H1 (cell line): ENCODE results near the gene KDM8. TPM values are rescaled to one million over a fixed set of nuclear protein-coding genes. Genes with fewer than 3 reads are reported as not detected.

Experiments used
- CTCF ChIA-PET: fragments of 300-600 bp; sonication (Branson Sonifier 250); formaldehyde crosslinking; loops from one replicate; lab custom pipeline; 2021; ENCODE audit not compliant: partially characterized antibody; lab: Charles Lee
- POLR2A ChIA-PET: fragments of 300-600 bp; sonication (Branson Sonifier 250); formaldehyde crosslinking; loops from one replicate; lab custom pipeline; 2021; ENCODE audit warnings: inconsistent platforms; ENCODE audit not compliant: partially characterized antibody; lab: Charles Lee
- DNase-seq, 2 experiments: peaks; one replicate each; pipeline versions ENCODE4 v3.0.0 to v3.0.0-alpha.2; 2010 to 2022; ENCODE audit warnings: low spot score in 2 of 2, low read depth in 1 of 2, mixed read lengths in 1 of 2
- FAIRE-seq: peaks from 2 replicates; lab custom pipeline; 2011; peaks lifted over from hg19 to GRCh38; lab: Jason Lieb, UNC
- H2AFZ ChIP-seq: 2 replicates; pipeline ENCODE4 v1.8.1; 2012; ENCODE audit warnings: low read length, inconsistent platforms
- H2AK5ac ChIP-seq: 2 replicates; pipeline ENCODE4 v1.6.1; 2013; ENCODE audit warnings: low read depth, low read length
- H2BK120ac ChIP-seq: replicated peaks from 2 replicates; pipeline ENCODE3; 2013; ENCODE audit warnings: low read depth, low read length, inconsistent platforms
- H2BK12ac ChIP-seq: 2 replicates; pipeline ENCODE4 v1.6.1; 2013; ENCODE audit warnings: low read depth, low read length
- H2BK15ac ChIP-seq: 2 replicates; pipeline ENCODE4 v1.6.1; 2013; ENCODE audit warnings: low read length
- H2BK20ac ChIP-seq: 2 replicates; pipeline ENCODE4 v1.6.1; 2013; ENCODE audit warnings: low read length
- H2BK5ac ChIP-seq: 2 replicates; pipeline ENCODE4 v1.6.1; 2013; ENCODE audit warnings: low read depth, low read length
- H3K14ac ChIP-seq: 2 replicates; pipeline ENCODE4 v1.6.1; 2013; ENCODE audit warnings: inconsistent platforms; ENCODE audit not compliant: insufficient read length
- H3K18ac ChIP-seq: 2 replicates; pipeline ENCODE4 v1.6.1; 2013; ENCODE audit warnings: low read length; ENCODE audit errors: extremely low read depth
- H3K23ac ChIP-seq: 2 replicates; pipeline ENCODE4 v1.6.1; 2013; ENCODE audit warnings: inconsistent platforms; ENCODE audit not compliant: insufficient read length
- H3K23me2 ChIP-seq: 2 replicates; pipeline ENCODE4 v1.6.1; 2013; ENCODE audit warnings: low read depth, low read length
- H3K27ac ChIP-seq: 2 replicates; pipeline ENCODE4 v1.6.1; 2011; ENCODE audit warnings: low read depth, low read length, inconsistent platforms
- H3K27me3 ChIP-seq, 4 experiments: replicated peaks in 1 of 4; 1 replicate in 1 of 4; 2 replicates in 3 of 4; pipeline versions ENCODE4 v1.6.1 to v1.8.1; 2011 to 2013; ENCODE audit warnings: low read length in 3 of 4, mild to moderate bottlenecking in 3 of 4, inconsistent platforms in 2 of 4, mixed read lengths in 2 of 4, moderate library complexity in 1 of 4; ENCODE audit not compliant: control insufficient read depth in 3 of 4, insufficient read depth in 3 of 4; ENCODE audit errors: extremely low read depth in 1 of 4
- H3K36me3 ChIP-seq, 4 experiments: 2 replicates each; pipeline versions ENCODE4 v1.6.1 to v1.8.1; 2011 to 2013; ENCODE audit warnings: mild to moderate bottlenecking in 4 of 4, low read length in 3 of 4, moderate library complexity in 2 of 4, control low read depth in 1 of 4, inconsistent platforms in 1 of 4; ENCODE audit not compliant: insufficient read depth in 4 of 4, control insufficient read depth in 2 of 4
- H3K4ac ChIP-seq: replicated peaks from 2 replicates; pipeline ENCODE3; 2013; ENCODE audit warnings: low read length, low read depth, mixed read lengths, inconsistent platforms; ENCODE audit not compliant: insufficient read length
- H3K4me1 ChIP-seq, 4 experiments: replicated peaks in 1 of 4; 1 replicate in 1 of 4; 2 replicates in 3 of 4; pipeline versions ENCODE4 v1.6.1 to v1.8.1; 2011 to 2013; ENCODE audit warnings: low read length in 3 of 4, inconsistent platforms in 2 of 4, mixed read lengths in 1 of 4; ENCODE audit not compliant: insufficient read depth in 4 of 4, control insufficient read depth in 3 of 4
- H3K4me2 ChIP-seq, 2 experiments: 2 replicates each; pipeline versions ENCODE4 v1.6.1 to v1.8.1; 2011 to 2013; ENCODE audit warnings: low read depth in 2 of 2, low read length in 2 of 2, control low read depth in 1 of 2, inconsistent platforms in 1 of 2, mild to moderate bottlenecking in 1 of 2; ENCODE audit not compliant: insufficient read depth in 1 of 2
- H3K4me3 ChIP-seq, 4 experiments: fragments of 200-600, 300-600 bp in 1 of 4; sonication (generic), shearing (Covaris generic), sonication (Bioruptor Twin) in 1 of 4; 2 replicates each; pipeline versions ENCODE4 v1.5.1 to v1.8.1; 2011 to 2016; ENCODE audit warnings: low read length in 4 of 4, low read depth in 3 of 4, control low read depth in 2 of 4, inconsistent platforms in 2 of 4, mild to moderate bottlenecking in 2 of 4, mixed read lengths in 1 of 4, moderate library complexity in 1 of 4; ENCODE audit not compliant: insufficient read depth in 2 of 4; ENCODE audit errors: extremely low read depth in 1 of 4
- H3K56ac ChIP-seq: replicated peaks from 2 replicates; pipeline ENCODE3; 2013; ENCODE audit warnings: low read depth, mild to moderate bottlenecking, mixed read lengths, low read length, inconsistent platforms; ENCODE audit not compliant: insufficient read length
- H3K79me1 ChIP-seq: 2 replicates; pipeline ENCODE4 v1.6.1; 2013; ENCODE audit warnings: low read depth, low read length, control low read depth
- H3K79me2 ChIP-seq, 2 experiments: 2 replicates each; pipeline versions ENCODE4 v1.6.1 to v1.8.1; 2012 to 2013; ENCODE audit warnings: low read length in 2 of 2, mild to moderate bottlenecking in 2 of 2, inconsistent platforms in 1 of 2; ENCODE audit not compliant: insufficient read depth in 2 of 2, control insufficient read depth in 1 of 2
- H3K9ac ChIP-seq, 4 experiments: replicated peaks in 1 of 4; 1 replicate in 1 of 4; 2 replicates in 3 of 4; pipeline versions ENCODE4 v1.6.1 to v1.8.1; 2011 to 2013; ENCODE audit warnings: low read depth in 3 of 4, low read length in 3 of 4, control low read depth in 2 of 4, mild to moderate bottlenecking in 2 of 4, moderate library complexity in 2 of 4, inconsistent platforms in 1 of 4; ENCODE audit errors: extremely low read depth in 1 of 4
- H3K9me3 ChIP-seq, 2 experiments: 2 replicates each; pipeline versions ENCODE4 v1.6.1 to v1.8.1; 2012 to 2013; ENCODE audit warnings: mild to moderate bottlenecking in 2 of 2, moderate library complexity in 2 of 2, control low read depth in 1 of 2, inconsistent platforms in 1 of 2, low read depth in 1 of 2, low read length in 1 of 2, mixed read lengths in 1 of 2; ENCODE audit not compliant: insufficient read depth in 2 of 2
- H4K20me1 ChIP-seq, 2 experiments: replicated peaks in 1 of 2; 2 replicates each; pipeline versions ENCODE3 to v1.8.1; 2011 to 2013; ENCODE audit warnings: inconsistent platforms in 2 of 2, low read length in 2 of 2, mild to moderate bottlenecking in 1 of 2; ENCODE audit not compliant: insufficient read depth in 2 of 2, control insufficient read depth in 1 of 2
- H4K5ac ChIP-seq: 2 replicates; pipeline ENCODE4 v1.6.1; 2013; ENCODE audit warnings: low read length, low read depth, mixed read lengths, inconsistent platforms; ENCODE audit not compliant: insufficient read length
- H4K8ac ChIP-seq: 2 replicates; pipeline ENCODE4 v1.8.0; 2013; ENCODE audit warnings: mild to moderate bottlenecking, moderate library complexity, low read length, inconsistent platforms; ENCODE audit not compliant: insufficient read depth; ENCODE audit errors: extremely low read depth
- H4K91ac ChIP-seq: replicated peaks from 2 replicates; pipeline ENCODE3; 2013; ENCODE audit warnings: low read length, mixed read lengths, inconsistent platforms; ENCODE audit not compliant: insufficient read length
- BACH1 ChIP-seq: IDR thresholded peaks from 2 replicates; pipeline ENCODE4 v1.6.1; 2012; ENCODE audit warnings: low read length, improper control_type of control experiment
- CBX8 ChIP-seq: fragments of 300-800, 300-1000 bp; sonication (generic); IDR thresholded peaks from 2 replicates; pipeline ENCODE4 v1.7.1; 2016; ENCODE audit warnings: low read depth, low read length, borderline replicate concordance
- HDAC6 ChIP-seq: IDR thresholded peaks from one replicate; pipeline ENCODE4 v1.7.1; 2012; ENCODE audit warnings: low read depth, mild to moderate bottlenecking, inconsistent platforms, low read length, moderate library complexity
- JUND ChIP-seq: IDR thresholded peaks from 2 replicates; pipeline ENCODE4 v1.6.1; 2011; ENCODE audit warnings: mild to moderate bottlenecking, improper control_type of control experiment, low read length
- NRF1 ChIP-seq: IDR thresholded peaks from 2 replicates; pipeline ENCODE4 v1.6.1; 2011; ENCODE audit warnings: mild to moderate bottlenecking, low read depth, low read length, improper control_type of control experiment
- SIRT6 ChIP-seq: IDR thresholded peaks from one replicate; pipeline ENCODE4 v1.7.1; 2012; ENCODE audit warnings: low read length, inconsistent platforms
- SP1 ChIP-seq: IDR thresholded peaks from 2 replicates; pipeline ENCODE4 v1.6.1; 2011; ENCODE audit warnings: low read depth, low read length
- SP2 ChIP-seq: IDR thresholded peaks from 2 replicates; pipeline ENCODE4 v1.6.1; 2012; ENCODE audit warnings: mild to moderate bottlenecking, low read length, inconsistent platforms
- SUZ12 ChIP-seq: fragments of 200-600 bp; sonication (generic); IDR thresholded peaks from 2 replicates; pipeline ENCODE4 v1.6.1; 2012; ENCODE audit warnings: mild to moderate bottlenecking, inconsistent platforms, low read length, moderate library complexity, mixed read lengths
- TBP ChIP-seq: IDR thresholded peaks from 2 replicates; pipeline ENCODE4 v1.6.1; 2011; ENCODE audit warnings: low read depth, low read length, improper control_type of control experiment
- TEAD4 ChIP-seq: IDR thresholded peaks from 2 replicates; pipeline ENCODE4 v1.6.1; 2012; ENCODE audit warnings: low read depth, low read length, inconsistent platforms, mixed read lengths
- ZNF274 ChIP-seq: IDR thresholded peaks from 2 replicates; pipeline ENCODE4 v1.7.0; 2012; ENCODE audit warnings: low read length, borderline replicate concordance; ENCODE audit errors: extremely low read depth
- WGBS, 2 experiments: shearing (Covaris generic) in 1 of 2; methylation state at CpG; one replicate each; pipeline versions ENCODE4 v1.1.6 to v1.1.7; 2013 to 2015; ENCODE audit warnings: low lambda C conversion rate in 2 of 2, mixed read lengths in 2 of 2, inconsistent platforms in 1 of 2, low coverage in 1 of 2, missing lambda C conversion rate in 1 of 2; ENCODE audit not compliant: insufficient replicate concordance in 2 of 2, insufficient coverage in 1 of 2, insufficient read length in 1 of 2; ENCODE audit errors: extremely low coverage in 1 of 2, missing lambda C conversion rate in 1 of 2; 5-methylcytosine and 5-hydroxymethylcytosine counted together
- polyA plus RNA-seq, 7 experiments: library from polyadenylated mRNA; depleted of rRNA in 3 of 7; stranded (reverse) in 5 of 7; unstranded in 2 of 7; fragments of >200 nt in 5 of 7; fragments of 200-250 nt in 2 of 7; gene quantifications; 1 replicate in 5 of 7; 2 replicates in 1 of 7; 4 replicates in 1 of 7; pipeline versions ENCODE4 v1.2.1 to v1.2.3, GENCODE V29; 2011 to 2013; ENCODE audit warnings: missing spikeins in 2 of 7, mixed read lengths in 2 of 7
- total RNA-seq: library from RNA; stranded (reverse); fragmentation: NEBNext Ultra II Directional; extraction: Animal tissue kit (Norgen Biotek cat#: 25700); gene quantifications from 2 replicates; pipeline ENCODE4 v1.2.1, GENCODE V29; 2021

Gene KDM8
- total and polyA plus RNA-seq, 2 of the 8 experiments (the other 6 are each of a cell fraction or from before 2014, with no cell fraction given) = 10.3 to 12.8 TPM

DNA sequence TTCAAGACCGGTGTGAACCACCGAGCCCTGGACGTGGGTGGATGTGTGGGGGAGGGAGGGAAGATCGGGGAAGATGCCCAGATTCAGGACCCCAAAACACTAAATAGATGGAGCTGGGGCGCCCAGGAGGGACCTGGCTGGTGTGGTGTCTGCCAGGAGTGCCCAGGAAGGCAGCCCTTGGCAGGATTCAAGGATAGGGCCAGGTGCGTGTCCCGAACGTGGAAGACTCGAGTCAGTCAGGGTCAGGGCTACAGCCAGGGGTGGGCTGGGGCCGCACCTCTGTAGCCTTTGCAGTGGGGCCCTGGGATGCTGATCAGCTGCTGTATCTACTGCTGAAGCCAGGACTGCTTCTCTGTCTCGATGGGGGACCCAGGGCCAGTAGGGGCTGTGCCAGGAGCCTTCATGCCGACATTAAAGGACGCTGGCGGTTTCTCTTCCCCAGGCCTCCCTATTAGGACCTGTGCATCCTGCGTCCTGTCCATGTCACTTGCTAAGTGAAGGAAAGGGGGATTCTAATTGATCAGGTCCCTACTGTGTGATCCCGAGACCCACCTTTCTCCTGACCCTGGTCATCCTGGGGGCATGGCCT, 13.1 kb downstream of the KDM8 start:
- no peak overlapping the region for H3K27ac ChIP-seq
- no peak overlapping the region for H3K14ac ChIP-seq
- CTCF ChIA-PET = interaction anchor here (1.3 to 2.1 kb wide), 2 partner anchors 9 to 152 kb away, joined by 3 to 9 read pairs; no protein-coding TSS in a partner anchor
- H3K4ac ChIP-seq = no peak overlapping the region
- WGBS, 2 experiments = 90% methylated on average over 12 of the region's 16 CpGs; no CpG with 5 or more reads in 1 of the 2 experiments
- H3K18ac ChIP-seq = no peak overlapping the region
- H3K4me3 ChIP-seq = no peak overlapping the region
- no peak overlapping the region for H3K23ac ChIP-seq
- DNase-seq (no peak), FAIRE-seq (no peak)
- no peak overlapping the region for H3K4me2 ChIP-seq
- 0 out of 2 replicates have a peak, but pooled peaks cover 3% of the 10 kb centered on the region for H3K79me1 ChIP-seq
- no peak overlapping the region for H3K56ac ChIP-seq
- peaks cover 0 to 2% of the 10 kb centered on the region in 2 experiments for H4K20me1 ChIP-seq
- no peak overlapping the region for H2BK20ac ChIP-seq
- H2AK5ac ChIP-seq = no peak overlapping the region
- H4K91ac ChIP-seq = no peak overlapping the region
- H2BK15ac ChIP-seq = no peak overlapping the region
- no peak overlapping the region for H2AFZ ChIP-seq
- no peak overlapping the region for H2BK12ac ChIP-seq
- H4K5ac ChIP-seq = no peak overlapping the region
- no peak overlapping the region; the same call in 1 of the 2 replicates for H4K8ac ChIP-seq
- no peaks in the 10 kb centered on the region for H3K27me3 ChIP-seq
- no peaks in the 10 kb centered on the region for H3K9me3 ChIP-seq
- H3K9ac ChIP-seq = no peak overlapping the region
- no peaks in the 10 kb centered on the region for H3K23me2 ChIP-seq
- POLR2A ChIA-PET = interaction anchor here (1.1 kb wide), 1 partner anchor 12 kb away, joined by 3 read pairs; no protein-coding TSS in a partner anchor
- H2BK5ac ChIP-seq = no peak overlapping the region
- no peaks in the 10 kb centered on the region for H3K79me2 ChIP-seq
- H2BK120ac ChIP-seq = no peak overlapping the region
- no peaks in the 10 kb centered on the region for H3K4me1 ChIP-seq
- H3K36me3 ChIP-seq = peaks cover 0 to 5% (median 0%) of the 10 kb centered on the region in 4 experiments; a peak in 1 of 8 replicates
- TF ChIP-seq TBP (no peak), JUND (no peak), SUZ12 (no peak), SP1 (no peak), SIRT6 (no peak), SP2 (no peak), ZNF274 (no peak), HDAC6 (no peak), NRF1 (no peak), CBX8 (no peak), TEAD4 (no peak), BACH1 (no peak)
